HG03159 (cell line): ENCODE results near the gene ARFGAP2.
A peak's percentile ranks its signal among the peaks of the same experiment; 100 is the strongest.

ENCODE experiments used
- ATAC-seq: cut with Tn5 transposase; IDR thresholded peaks from one replicate; pipeline ENCODE4 v1.9.1; 2021; ENCODE audit warnings: mild to moderate bottlenecking, moderate library complexity; ENCODE audit not compliant: unreplicated experiment

ARFGAP2 gene

GRCh38 chr11:47172740-47173336 is 3.8 kb downstream of the ARFGAP2 start:
- ATAC-seq = no peak

GRCh38 chr11:47171856-47172255 is 4.8 kb downstream of the ARFGAP2 start:
- no peak for ATAC-seq

- no peak for ATAC-seq
Observed at GRCh38 chr11:47171061-47171838, 5.4 kb downstream of the ARFGAP2 start.

GRCh38 chr11:47166368-47166767 is 10.3 kb downstream of the ARFGAP2 start:
- no peak for ATAC-seq

- ATAC-seq = no peak
Observed at GRCh38 chr11:47165253-47165840, 11.3 kb downstream of the ARFGAP2 start.

GRCh38 chr11:47164321-47164720 is 12.4 kb downstream of the ARFGAP2 start:
- no peak for ATAC-seq

- no peak for ATAC-seq
Observed at GRCh38 chr11:47163898-47164297, 12.8 kb downstream of the ARFGAP2 start.

- no peak for ATAC-seq
Observed at GRCh38 chr11:47163193-47163592, 13.5 kb downstream of the ARFGAP2 start.

GRCh38 chr11:47162426-47162825 is 14.3 kb downstream of the ARFGAP2 start:
- no peak for ATAC-seq

- ATAC-seq = no peak
Observed at GRCh38 chr11:47161890-47162289, 14.8 kb downstream of the ARFGAP2 start.

GRCh38 chr11:47161134-47161854 is 15.4 kb downstream of the ARFGAP2 start:
- peak; percentile 46 for ATAC-seq

GRCh38 chr11:47160753-47161133 is 15.9 kb downstream of the ARFGAP2 start:
- ATAC-seq = peak; percentile 14

- no peak for ATAC-seq
Observed at GRCh38 chr11:47158242-47158641, 18.4 kb downstream of the ARFGAP2 start.

GRCh38 chr11:47157805-47158204 is 18.9 kb downstream of the ARFGAP2 start:
- no peak for ATAC-seq

- ATAC-seq = no peak
Observed at GRCh38 chr11:47156951-47157350, 19.7 kb downstream of the ARFGAP2 start.

- ATAC-seq = no peak
Observed at GRCh38 chr11:47156333-47156732, 20.3 kb downstream of the ARFGAP2 start.

GRCh38 chr11:47155879-47156278 is 20.8 kb downstream of the ARFGAP2 start:
- ATAC-seq = no peak

GRCh38 chr11:47154616-47155570 is 21.8 kb downstream of the ARFGAP2 start:
- no peak for ATAC-seq

- ATAC-seq = no peak
Observed at GRCh38 chr11:47152953-47153950, 23.4 kb downstream of the ARFGAP2 start.
